HG03060 (cell line): Measurements from ENCODE around the gene FGF1.

Source experiments
- ATAC-seq: cut with Tn5 transposase; IDR thresholded peaks from one replicate; pipeline ENCODE4 v1.9.1; 2021; ENCODE audit warnings: low read depth, moderate number of reproducible peaks; ENCODE audit not compliant: unreplicated experiment

The FGF1 gene

DNA sequence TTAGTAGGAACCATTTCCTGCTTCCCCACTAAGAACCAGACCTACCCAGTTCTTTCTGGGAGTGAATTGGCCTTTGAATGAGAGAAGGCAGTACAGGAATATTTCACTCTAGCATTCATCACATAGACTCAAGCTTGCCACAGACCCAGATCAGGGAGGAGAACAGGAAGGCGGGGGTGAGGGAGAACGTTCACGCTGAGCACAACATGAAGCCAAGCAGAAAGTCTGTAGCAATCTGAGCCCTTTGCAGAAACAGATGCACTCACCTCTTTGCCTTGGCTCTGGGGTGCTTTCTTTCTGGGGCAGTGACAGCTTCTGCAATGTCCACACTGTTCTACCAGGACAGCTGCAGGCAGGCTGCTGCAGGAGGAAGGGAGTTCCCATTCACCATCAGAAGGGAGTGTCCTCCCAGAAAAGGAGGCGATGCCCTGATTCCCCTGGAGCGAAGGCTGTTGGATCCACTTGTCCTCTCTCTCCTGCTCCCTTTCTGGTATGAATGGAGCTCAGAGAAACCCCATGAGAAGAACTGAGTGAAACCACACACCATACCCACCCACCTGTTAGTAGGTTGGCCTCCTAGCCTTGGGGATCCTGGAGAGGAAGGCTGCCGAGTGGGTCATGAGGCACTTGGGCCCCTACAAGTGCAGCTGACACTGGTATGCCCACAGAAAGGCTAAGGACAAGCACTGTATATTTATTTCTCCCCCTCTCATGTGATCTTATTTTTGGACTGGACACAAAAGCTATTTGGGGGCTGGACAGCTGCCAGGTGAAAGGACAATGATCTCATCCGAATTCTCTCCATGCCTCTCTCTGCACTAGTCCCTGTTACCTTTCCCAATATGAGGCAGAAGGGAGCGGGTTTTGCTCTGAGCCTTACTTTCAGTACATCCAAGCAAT, 11.7 kb upstream of the FGF1 start:
- ATAC-seq: no peak

DNA sequence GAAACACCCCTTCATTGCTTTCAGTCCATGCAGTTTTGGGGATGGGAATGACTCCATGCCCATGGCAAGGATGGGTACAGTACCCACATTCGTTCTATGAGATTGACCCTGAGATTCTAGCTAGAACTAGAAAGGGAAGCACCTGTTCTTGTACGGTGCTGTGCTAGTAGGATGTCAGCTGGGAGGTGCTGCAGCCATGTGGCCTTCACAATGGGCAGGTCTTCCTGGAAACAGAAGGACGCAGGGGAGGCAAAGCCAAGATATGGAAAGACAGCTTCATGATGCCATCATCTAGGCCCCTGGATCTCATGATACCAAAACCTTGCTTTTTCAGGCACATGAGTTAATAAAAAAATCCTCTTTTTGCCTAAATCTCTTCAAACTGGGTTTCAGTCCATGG, 10.5 kb upstream of the FGF1 start:
- no peak for ATAC-seq

DNA sequence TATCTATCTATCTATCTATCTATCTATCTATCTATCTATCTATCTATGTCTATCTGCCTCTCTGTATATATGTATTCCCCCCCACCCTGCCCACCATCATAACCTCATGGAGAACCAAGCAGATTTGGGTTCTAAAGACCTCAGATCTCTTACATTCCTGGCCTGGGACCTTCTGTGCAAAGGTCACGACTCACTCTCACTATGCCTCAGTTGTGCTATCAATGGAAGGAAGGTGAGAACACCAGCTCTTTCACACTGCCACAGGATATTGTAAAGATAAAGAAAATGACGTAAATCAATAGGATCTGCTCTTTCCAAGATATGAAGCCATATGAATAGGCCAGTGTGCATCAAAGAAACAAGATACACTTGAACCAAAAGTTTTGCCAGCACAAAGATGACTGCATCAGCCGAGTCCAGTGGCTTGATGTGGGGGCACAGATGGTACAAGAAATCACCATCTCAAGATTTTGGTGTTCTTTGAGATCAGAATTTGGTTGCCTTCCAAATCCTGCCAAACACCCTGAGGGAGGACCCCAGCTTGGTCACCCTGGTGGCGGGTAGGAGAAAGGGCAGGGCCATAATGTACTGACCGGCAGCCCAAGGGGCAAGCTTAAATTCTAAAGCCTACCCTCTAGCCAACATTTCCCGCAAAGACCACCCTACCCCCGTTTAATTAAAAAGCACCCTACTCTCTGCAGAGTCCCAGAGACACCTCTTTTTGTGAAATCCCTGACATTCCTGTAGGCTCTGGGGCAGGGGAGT, 8.4 kb upstream of the FGF1 start:
- ATAC-seq: no peak

DNA sequence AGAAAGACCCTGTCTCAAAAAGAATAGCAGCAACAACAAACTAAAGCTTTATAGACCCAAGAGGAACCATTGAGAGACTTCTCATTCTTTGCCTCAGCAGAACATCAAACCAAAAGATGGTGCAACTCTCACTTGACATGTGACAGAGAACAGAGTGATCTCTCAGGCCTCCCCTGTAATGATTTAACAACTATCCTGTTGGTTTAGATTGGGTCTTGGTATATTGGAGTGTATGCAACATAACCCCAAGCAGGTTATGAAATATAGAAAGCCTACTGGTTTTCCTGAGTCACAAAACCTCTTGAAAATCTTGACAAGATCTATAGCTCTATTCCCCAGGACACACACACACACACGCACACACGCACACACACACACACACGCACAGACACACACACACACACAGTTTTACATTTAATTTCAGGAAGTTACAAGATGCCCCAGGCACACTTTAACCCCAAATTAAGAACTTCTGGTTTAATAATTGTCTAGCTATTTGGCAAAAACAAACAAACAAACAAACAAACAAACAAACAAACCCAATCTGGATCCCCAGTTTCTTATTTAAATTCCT, 6.5 kb upstream of the FGF1 start:
- no peak for ATAC-seq

DNA sequence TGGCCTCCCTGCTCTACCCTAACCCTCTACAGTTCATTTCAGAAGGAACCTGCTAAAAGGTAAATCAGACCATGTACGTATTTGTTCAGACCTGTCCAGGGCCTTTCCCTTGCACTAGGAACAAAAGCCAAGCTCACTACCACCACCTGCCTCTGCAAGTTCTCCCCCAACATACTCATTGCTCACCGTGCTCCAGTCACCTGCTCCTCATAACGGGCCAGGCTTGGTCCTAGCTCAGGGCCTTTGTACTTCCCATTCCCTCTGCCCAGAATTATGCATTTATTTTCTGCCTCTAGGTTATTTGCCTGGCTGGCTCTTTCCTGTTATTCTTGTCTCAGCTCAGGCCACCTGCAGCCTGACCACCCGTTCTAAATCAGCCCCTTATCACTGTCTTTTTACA, 4.8 kb upstream of the FGF1 start:
- no peak for ATAC-seq

DNA sequence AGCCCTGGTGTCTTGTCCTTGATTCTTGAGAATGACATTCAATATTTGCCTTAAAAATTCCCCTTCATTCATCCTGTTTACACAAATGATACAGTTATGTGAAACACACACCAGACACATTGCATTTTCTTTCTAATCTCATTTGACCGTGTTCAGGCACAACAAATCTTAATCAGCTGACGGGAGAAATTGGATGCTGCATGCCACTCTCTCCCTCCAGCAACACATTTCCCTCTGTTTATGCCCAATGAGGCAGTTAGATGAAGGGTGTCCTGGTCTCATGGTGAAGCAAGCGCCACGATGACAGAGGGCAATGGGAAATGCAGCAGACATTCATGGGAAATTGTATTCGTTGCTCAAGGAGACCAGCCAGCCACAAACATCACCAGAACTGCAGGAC, 3.2 kb upstream of the FGF1 start:
- ATAC-seq: no peak

DNA sequence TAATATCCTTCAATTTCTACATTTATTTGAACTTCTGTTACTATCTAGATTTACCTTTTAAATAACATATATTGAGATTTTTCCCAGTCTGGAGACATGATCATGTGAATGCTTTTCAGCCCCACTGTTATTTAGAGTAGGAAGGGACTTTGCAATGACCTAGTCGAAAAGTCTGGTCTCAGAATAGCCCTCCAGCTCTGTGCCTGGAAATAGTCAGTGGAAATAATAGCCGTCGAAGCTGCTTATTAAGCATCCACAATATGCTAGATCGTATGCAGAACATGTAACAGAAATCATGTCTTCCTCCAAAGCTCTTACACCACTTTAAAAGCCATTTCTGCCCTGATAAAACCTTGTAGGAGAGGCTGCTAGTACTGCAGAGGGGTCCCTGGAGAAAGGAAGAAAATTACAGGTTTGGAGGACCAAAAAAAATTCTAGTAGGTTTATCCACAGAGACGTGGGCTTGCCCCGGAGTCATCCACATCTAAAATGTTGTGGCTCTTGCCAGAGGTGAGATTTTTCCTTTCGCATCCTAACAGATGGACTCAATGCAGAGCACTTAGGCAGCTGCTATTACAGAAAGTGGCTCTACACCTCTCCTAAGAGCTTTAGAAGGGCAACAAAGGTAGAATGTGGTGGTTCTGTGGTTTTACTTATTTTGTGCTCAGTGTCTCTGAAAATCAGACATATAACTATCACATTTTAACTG, 2.5 kb upstream of the FGF1 start:
- ATAC-seq: no peak

DNA sequence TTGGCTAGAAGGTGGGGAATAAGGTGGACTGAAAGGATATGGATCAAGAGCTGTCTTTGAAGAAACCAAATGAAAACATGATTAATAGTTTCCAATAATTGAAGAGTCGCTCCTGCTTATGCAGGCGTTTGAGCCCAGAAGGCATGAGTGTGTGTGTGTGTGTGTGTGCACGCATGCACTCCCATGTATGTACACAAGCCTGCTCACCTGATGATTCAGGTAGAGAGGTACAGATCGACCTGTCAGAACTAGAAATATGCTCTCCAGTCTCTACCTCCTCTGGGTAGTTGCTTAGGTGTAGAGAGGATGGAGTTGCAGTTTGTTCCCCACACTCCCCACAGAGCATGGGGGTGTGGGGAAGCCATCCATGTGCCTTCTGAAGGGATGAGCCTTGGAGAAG, 1.1 kb upstream of the FGF1 start:
- ATAC-seq: no peak

DNA sequence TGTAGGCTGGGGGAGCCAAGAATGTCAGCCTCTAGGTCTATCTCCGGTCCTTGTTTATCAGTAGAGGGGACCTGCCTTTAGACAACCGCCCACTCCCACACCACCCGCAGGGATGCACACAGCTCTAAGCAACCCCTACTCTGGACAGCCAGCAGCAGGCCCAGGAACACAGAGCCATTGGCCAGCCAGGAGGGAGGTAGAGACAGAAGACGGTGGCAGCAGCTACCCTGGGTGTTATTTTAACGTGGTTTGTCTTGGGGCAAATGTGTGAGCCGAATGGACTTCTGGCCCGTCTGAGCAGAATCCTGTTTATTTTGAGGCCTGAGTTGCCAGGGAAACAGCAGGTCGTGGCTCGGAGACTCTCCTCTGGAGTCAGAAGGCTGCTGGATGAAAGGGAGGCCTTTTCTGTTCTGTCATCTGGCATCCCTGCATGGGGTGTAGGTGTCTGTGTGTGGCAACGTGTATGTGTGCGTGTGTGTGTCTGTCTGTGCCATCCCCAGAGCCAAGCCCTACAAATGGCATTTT, 382 bp upstream of the FGF1 start:
- no peak for ATAC-seq

DNA sequence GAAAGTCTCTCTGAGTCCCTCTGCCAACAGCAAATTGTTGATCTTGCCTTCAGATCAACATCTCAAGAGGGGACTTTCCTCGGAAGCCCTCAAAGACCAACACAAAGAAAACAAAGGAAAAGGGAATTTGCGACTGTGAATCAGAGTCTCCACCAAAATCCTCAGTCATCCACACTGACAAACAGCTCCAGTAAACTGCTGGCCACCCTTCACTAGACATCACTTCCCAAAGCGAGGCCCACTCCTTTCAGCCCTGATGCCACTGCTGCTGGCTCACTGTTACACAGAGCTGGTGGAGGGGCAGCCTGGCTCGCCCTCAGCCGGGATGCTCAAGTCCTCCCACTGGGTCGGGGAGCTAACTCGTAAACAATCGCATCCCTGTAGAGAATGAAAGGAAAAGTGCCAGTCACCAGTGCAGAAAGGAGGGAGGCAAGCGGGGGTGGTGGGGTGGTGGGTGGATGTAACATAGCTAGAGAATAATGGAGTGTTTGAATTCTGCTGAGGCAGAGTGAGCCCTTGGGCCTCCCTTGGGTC, 1.3 kb downstream of the FGF1 start:
- no peak for ATAC-seq

DNA sequence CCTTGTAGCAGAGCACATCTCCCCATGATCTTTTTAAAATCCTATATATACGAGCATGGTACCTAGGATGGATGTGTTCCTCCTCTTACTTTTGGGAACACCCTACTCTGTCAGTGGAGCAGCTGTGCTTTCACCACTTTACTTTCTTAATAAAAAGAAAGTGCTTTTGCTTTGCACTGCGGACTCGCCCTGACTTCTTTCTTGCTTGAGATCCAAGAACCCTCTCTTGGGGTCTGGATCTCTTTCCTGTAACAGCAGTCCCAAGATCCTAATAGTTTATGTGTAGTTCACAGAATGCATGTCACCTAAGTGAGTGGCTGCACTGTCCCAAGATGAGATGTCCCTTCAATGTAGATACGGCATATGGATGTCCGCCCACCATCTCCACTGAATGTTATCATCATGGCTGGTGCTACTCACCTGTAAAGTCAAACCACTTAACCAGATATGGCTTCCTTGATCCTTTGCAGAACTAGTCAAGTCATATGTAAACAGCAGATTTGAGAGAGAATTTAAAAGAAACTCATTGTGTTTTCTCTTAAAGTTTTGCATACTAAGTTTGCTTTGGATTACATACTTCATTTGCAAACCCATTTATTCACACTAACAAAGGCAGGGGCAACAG, 1.9 kb downstream of the FGF1 start:
- no peak for ATAC-seq

DNA sequence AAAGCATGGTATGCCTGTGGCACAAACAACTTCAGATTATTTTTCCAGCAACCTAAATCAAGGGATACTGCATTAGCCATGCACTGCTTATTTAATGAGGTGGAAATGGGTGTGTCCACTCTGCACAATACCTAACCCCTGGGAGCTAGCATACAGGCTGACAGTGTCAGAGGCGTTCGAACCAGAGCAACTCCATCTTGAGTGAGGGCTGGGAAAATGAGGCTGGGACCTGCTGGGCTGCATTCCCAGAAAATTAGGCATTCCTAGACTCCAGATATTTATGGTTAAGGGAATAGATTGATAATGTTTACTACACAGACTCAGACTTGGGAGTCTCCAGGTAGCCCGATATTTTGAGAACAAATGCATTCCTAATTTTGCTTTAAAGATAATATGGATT, 2.8 kb downstream of the FGF1 start:
- ATAC-seq: no peak

DNA sequence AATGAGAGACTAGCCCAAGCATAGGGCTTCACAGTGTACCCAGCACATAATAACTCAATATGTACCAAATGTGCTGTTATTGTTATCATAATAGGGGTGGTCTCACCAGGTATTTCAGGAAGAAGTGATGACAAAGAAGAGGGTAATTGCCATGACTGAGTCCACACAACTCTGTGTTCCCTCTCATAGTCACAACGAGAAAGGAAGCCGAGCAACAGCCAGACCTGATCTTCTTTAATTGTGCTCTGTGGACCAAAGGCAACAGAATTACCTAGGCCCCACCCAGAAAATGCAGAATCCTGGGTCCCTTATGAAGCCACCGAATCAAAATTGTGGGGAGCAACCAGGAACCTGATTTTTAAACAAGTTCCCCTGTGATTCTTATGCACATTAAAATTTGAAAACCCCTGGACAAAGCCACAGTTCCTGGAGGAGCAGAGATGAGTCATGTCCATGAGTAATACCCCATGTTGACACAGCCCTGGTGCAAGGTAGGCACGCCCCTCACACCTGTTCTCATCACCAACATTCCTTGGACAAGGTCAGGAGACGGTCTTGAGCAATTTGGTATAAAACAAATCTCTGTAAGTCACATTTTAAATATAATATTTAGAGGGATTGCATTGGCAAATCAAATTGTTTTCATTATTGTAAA, 5.2 kb downstream of the FGF1 start:
- no peak for ATAC-seq

DNA sequence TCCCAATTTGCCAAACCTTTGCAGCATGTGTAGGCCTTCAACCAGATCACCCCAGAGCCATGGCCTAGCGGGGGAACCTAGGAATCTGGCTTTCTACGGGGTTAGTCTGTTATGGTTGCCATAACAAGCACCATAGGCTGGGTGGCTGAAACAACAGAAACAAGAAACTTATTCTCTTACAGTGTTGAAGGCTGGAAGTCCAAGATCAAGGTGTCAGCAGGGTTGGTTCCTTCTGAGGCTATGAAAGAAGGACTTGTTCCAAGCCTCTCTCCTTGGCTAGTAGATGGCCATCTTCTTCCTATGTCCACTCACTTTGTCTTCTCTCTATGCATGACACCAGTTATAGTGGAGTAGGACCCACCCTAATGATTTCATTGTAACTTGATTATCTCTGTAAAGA, 6.1 kb downstream of the FGF1 start:
- no peak for ATAC-seq

DNA sequence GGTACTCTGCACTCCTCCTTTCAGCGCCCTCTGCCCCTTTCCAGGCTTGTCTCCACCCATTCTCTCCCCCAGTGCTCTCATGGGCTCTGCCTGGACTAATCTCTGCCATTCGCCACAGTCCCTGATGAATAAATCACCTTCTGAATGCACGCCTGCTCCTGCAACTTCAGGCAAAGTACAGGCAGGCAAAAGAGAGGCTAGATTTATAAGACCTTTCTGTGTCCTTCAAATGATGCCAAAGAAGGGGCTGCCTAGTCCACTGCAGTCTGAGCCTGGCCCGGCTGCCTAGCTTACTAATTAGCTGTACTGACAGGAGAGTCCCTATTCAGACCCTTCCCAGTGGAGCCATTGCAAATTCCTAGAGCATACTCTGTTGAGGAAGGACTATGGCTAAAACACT, 7.4 kb downstream of the FGF1 start:
- no peak for ATAC-seq

DNA sequence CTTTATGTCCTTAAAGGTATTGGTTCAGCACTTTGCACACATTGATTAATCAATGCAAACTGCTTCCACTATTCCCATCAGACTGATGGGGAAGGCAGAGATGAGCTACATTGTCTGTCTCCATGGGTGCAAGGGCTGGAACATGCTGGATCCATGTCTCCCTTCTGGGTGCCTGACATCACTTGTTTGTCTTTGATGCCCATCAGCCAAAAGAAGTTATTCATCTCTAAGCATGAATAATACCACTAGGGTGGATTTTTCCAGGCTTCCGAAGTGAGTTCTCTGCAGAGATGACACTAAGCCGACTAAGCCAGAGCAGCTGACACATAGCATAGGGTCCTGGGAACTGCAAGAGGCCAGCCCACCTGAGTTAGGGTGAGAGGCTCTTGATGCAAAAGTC, 8.7 kb downstream of the FGF1 start:
- no peak for ATAC-seq

DNA sequence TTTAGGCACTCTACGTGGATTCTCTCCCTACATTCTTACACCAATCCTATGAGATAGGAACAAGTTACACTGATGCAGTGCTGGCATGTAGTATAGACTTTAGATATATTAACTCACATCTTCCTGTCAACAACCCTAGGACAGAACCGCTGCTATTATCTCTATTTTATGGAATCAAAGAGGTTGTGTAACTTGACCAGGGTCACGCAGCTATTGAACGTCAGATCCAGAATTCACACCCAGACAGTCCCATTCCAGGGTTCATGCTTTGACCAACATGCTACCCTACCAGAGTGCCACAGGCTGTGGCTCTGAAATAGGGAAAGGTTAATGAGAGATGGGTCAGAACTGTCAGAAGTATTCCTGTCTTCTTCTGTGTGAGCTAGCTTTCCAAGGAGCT, 9.6 kb downstream of the FGF1 start:
- ATAC-seq: no peak

DNA sequence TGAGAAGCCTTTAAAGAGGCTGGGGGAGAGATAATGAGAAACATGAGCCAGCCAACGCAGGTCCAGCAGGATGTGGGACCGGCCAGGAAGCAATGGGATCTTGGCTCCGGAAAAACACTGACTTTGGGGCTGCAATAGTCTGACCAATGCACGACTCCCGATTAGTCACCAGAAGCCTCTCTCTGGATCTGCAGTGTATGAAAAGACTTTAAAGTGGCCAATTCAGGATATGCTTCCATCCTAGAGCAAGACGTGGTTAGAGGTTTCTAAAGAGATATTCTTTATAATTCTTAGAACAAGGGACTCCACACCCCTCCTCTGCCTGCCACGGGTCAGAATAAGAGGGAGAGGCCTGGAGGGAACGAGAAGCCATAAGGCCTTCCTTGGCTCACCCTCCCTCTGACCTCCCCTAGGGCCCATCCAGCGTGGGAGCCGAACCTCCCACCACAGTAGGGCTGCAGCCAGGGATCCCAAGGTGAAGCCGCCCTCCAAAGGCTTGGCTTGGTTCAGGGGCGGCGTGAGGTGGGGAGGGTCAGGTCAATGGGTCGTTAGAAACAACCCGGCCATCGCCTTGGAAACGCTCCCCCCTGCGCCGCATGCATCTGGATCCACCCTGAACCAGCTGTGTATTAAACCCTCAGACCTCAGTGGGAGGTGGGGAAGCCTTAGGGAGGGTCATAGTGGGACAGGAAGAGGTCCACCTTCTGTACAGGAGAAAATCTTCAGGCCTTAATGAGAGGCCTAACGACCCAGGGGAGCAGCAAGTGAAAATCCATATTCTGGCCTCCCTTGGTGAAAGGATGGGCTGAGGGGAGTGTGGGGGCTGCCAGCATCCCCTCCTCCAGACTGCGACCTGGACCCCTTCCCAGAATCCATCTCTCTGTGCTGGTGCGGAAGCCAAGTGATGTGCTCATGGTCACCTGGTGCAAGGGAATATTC, 11.1 kb downstream of the FGF1 start:
- ATAC-seq: no peak
